GM12865 (cell line): ENCODE measurements around the gene STRADA.

ENCODE experiments used
- DNase-seq: peaks from one replicate; pipeline ENCODE4 v3.0.0; 2010; ENCODE audit warnings: low read depth
- H3K4me3 ChIP-seq: 2 replicates; pipeline ENCODE4 v1.5.1; 2011; ENCODE audit warnings: mild to moderate bottlenecking, low read depth, low read length, control low read depth
- TF ChIP-seq, protein P1 (sequence below): IDR thresholded peaks from 2 replicates; pipeline ENCODE4 v1.5.1; 2011; ENCODE audit warnings: low read length, control low read depth, low read depth, inconsistent platforms; ENCODE audit not compliant: insufficient read depth; ENCODE audit errors: missing control alignments

STRADA gene

GRCh38 chr17:63694229-63694949 lies 47.2 kb downstream of the STRADA start:
- TF ChIP-seq, protein P1, sequence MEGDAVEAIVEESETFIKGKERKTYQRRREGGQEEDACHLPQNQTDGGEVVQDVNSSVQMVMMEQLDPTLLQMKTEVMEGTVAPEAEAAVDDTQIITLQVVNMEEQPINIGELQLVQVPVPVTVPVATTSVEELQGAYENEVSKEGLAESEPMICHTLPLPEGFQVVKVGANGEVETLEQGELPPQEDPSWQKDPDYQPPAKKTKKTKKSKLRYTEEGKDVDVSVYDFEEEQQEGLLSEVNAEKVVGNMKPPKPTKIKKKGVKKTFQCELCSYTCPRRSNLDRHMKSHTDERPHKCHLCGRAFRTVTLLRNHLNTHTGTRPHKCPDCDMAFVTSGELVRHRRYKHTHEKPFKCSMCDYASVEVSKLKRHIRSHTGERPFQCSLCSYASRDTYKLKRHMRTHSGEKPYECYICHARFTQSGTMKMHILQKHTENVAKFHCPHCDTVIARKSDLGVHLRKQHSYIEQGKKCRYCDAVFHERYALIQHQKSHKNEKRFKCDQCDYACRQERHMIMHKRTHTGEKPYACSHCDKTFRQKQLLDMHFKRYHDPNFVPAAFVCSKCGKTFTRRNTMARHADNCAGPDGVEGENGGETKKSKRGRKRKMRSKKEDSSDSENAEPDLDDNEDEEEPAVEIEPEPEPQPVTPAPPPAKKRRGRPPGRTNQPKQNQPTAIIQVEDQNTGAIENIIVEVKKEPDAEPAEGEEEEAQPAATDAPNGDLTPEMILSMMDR = no peak
- H3K4me3 ChIP-seq = no peak overlapping the region
- peak; percentile 36 for DNase-seq

- no peak for DNase-seq
- H3K4me3 ChIP-seq = no peak overlapping the region
- TF ChIP-seq, protein P1 = no peak
Observed at GRCh38 chr17:63693411-63694113, 48.0 kb downstream of the STRADA start.

DNA sequence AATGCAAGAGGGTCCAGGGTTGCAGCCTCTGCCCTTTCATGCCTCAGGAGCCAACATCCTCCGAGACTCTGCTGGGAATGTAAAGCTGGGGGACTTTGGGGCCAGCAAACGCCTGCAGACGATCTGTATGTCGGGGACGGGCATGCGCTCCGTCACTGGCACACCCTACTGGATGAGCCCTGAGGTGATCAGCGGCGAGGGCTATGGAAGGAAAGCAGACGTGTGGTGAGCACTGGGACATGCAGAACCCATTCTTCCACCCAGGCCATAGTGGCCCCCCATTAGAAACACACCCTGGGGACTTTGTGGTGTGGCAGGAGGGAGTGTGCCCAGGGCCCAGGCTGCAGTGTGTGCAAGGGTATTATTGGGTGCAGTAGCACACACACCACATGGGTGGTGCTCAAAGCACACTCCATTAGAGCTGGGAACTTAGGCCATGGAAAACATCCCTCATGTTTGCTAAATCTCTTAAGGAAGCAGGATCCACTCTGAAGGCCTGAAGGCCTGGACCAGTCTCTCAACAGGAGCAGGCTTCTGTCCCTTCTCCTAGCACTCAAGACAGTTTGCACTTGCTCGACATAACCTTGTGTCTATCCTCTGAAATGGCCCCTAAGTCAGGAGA lies 49.3 kb downstream of the STRADA start:
- TF ChIP-seq, protein P1 = no peak
- no peak overlapping the region for H3K4me3 ChIP-seq
- no peak for DNase-seq

DNA sequence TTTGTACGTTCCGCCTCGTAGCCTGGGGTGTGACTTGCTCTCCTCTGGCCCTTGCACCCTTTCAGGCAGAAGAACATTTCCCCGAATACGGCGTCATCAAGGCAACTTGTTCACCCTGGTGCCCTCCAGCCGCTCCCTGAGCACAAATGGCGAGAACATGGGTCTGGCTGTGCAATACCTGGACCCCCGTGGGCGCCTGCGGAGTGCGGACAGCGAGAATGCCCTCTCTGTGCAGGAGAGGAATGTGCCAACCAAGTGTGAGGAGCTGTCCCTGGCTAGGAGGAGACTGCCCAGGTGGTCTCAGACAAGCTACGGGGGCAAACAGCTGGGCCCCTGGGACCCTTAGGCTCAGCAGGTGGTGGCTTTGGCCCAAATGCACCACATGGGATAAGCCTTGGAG lies 52.1 kb downstream of the STRADA start:
- TF ChIP-seq, protein P1 = no peak
- no peak for DNase-seq
- no peak overlapping the region for H3K4me3 ChIP-seq

- peak; percentile 40 for DNase-seq
- TF ChIP-seq, protein P1 = no peak
- H3K4me3 ChIP-seq = no peak overlapping the region
Observed at GRCh38 chr17:63688396-63689020, 53.1 kb downstream of the STRADA start.

- TF ChIP-seq, protein P1 = no peak
- H3K4me3 ChIP-seq = no peak overlapping the region
- DNase-seq = no peak
Observed at GRCh38 chr17:63686138-63686685, 55.4 kb downstream of the STRADA start.
